Fibroblast of lung (primary cell): ENCODE results near the gene SRGAP1. TPM values are rescaled to one million over a fixed set of nuclear protein-coding genes. Genes with fewer than 3 reads are reported as not detected.
"Not testable (repeated sequence)": the region's sequence is repeated elsewhere in the genome, so short reads cannot be mapped to it uniquely, and the experiment has no call there.

Source experiments
- DNase-seq, 2 donors: peaks; one replicate each; pipeline versions ENCODE4 v3.0.0 to v3.0.0-alpha.2; 2010; ENCODE audit warnings: low read depth in 2 of 2
- H2AFZ ChIP-seq: 2 replicates; pipeline ENCODE4 v1.5.1; 2012; ENCODE audit warnings: low read length, control low read depth, inconsistent platforms
- H3K27ac ChIP-seq: 2 replicates; pipeline ENCODE4 v1.5.1; 2011; ENCODE audit warnings: low read length, control low read depth; ENCODE audit not compliant: insufficient read depth
- H3K27me3 ChIP-seq: 2 replicates; pipeline ENCODE4 v1.5.1; 2011; ENCODE audit warnings: mild to moderate bottlenecking, low read length; ENCODE audit not compliant: control insufficient read depth, insufficient read depth
- H3K36me3 ChIP-seq: 2 replicates; pipeline ENCODE4 v1.5.1; 2011; ENCODE audit warnings: low read length; ENCODE audit not compliant: control insufficient read depth, insufficient read depth
- H3K4me1 ChIP-seq: 2 replicates; pipeline ENCODE4 v1.5.1; 2011; ENCODE audit warnings: low read length; ENCODE audit not compliant: control insufficient read depth, insufficient read depth; ENCODE audit errors: extremely low read depth
- H3K4me2 ChIP-seq: 2 replicates; pipeline ENCODE4 v1.5.1; 2011; ENCODE audit warnings: low read length, control low read depth; ENCODE audit not compliant: insufficient read depth; ENCODE audit errors: extremely low read depth
- H3K4me3 ChIP-seq, 4 experiments: fragments of 200-600 bp in 1 of 4; sonication (generic) in 1 of 4; replicated peaks in 1 of 4; 2 replicates each; pipeline ENCODE4 v1.5.1; 2011 to 2016; ENCODE audit warnings: low read length in 4 of 4, low read depth in 3 of 4, mild to moderate bottlenecking in 3 of 4, control low read depth in 2 of 4, inconsistent platforms in 1 of 4, mixed read lengths in 1 of 4; ENCODE audit not compliant: insufficient read depth in 1 of 4; ENCODE audit errors: control extremely low read depth in 1 of 4
- H3K79me2 ChIP-seq: 2 replicates; pipeline ENCODE4 v1.5.1; 2012; ENCODE audit warnings: mild to moderate bottlenecking, low read length, inconsistent platforms; ENCODE audit not compliant: control insufficient read depth, insufficient read depth
- H3K9ac ChIP-seq: 2 replicates; pipeline ENCODE4 v1.5.1; 2011; ENCODE audit warnings: mild to moderate bottlenecking, low read length, control low read depth; ENCODE audit not compliant: insufficient read depth
- H3K9me3 ChIP-seq: 2 replicates; pipeline ENCODE4 v1.5.1; 2012; ENCODE audit warnings: low read depth, low read length; ENCODE audit not compliant: control insufficient read depth, insufficient read depth
- H4K20me1 ChIP-seq: 2 replicates; pipeline ENCODE4 v1.5.1; 2011; ENCODE audit warnings: low read length; ENCODE audit not compliant: control insufficient read depth, insufficient read depth; ENCODE audit errors: extremely low read depth
- CTCF ChIP-seq, 2 donors: IDR thresholded peaks in 1 of 2; conservative IDR thresholded peaks in 1 of 2; 1 replicate in 1 of 2; 2 replicates in 1 of 2; pipeline ENCODE4 v1.5.1; 2011 to 2012; ENCODE audit warnings: low read length in 2 of 2, control low read depth in 1 of 2, inconsistent platforms in 1 of 2, low read depth in 1 of 2, mild to moderate bottlenecking in 1 of 2
- EZH2 ChIP-seq: IDR thresholded peaks from 2 replicates; pipeline ENCODE4 v1.5.1; 2012; ENCODE audit warnings: low read length, control low read depth, mild to moderate bottlenecking; ENCODE audit errors: missing control alignments
- polyA plus RNA-seq, 2 donors: library from polyadenylated mRNA; depleted of rRNA in 1 of 2; stranded (reverse) in 1 of 2; unstranded in 1 of 2; fragments of >200 nt; gene quantifications; 2 replicates each; pipeline ENCODE4 v1.2.1, GENCODE V29; 2011 to 2012; ENCODE audit warnings: missing spikeins in 1 of 2
- total RNA-seq: library from RNA; depleted of rRNA; stranded (reverse); fragments of >200 nt; gene quantifications from 2 replicates; pipeline ENCODE4 v1.2.1, GENCODE V29; 2014

Gene SRGAP1
- total and polyA plus RNA-seq, 2 donors (not counting 1 experiment from before 2014, with no cell fraction given), result 18.9 to 30.2 TPM

GRCh38 chr12:64132672-64133071 lies 288.2 kb downstream of the SRGAP1 start:
- not testable (repeated sequence) for H2AFZ ChIP-seq, DNase-seq, H3K9ac ChIP-seq, H4K20me1 ChIP-seq, H3K36me3 ChIP-seq, H3K4me3 ChIP-seq, H3K9me3 ChIP-seq, H3K79me2 ChIP-seq, H3K27me3 ChIP-seq, H3K4me1 ChIP-seq, H3K27ac ChIP-seq, H3K4me2 ChIP-seq

- Histone ChIP-seq H2AFZ (no peak overlapping the region), H3K4me1 (no peaks in the 10 kb centered on the region), H3K4me3 (no peak overlapping the region), H4K20me1 (no peaks in the 10 kb centered on the region), H3K9ac (no peak overlapping the region), H3K4me2 (no peak overlapping the region), H3K36me3 (no peaks in the 10 kb centered on the region), H3K79me2 (peaks cover 2% of the 10 kb centered on the region), H3K27ac (no peak overlapping the region), H3K9me3 (peaks cover 2% of the 10 kb centered on the region), H3K27me3 (no peaks in the 10 kb centered on the region)
- no peak for DNase-seq
- no peak for TF ChIP-seq EZH2
- no peak for TF ChIP-seq CTCF (conservative IDR thresholded peaks at IDR 0.05 in 1 of 2, IDR thresholded peaks at IDR 0.05 in 1 of 2; ENCODE audit: low read depth in 1 of 2, low read length in 2 of 2)
Measured at GRCh38 chr12:64137117-64137516, 292.6 kb downstream of the SRGAP1 start.

DNA sequence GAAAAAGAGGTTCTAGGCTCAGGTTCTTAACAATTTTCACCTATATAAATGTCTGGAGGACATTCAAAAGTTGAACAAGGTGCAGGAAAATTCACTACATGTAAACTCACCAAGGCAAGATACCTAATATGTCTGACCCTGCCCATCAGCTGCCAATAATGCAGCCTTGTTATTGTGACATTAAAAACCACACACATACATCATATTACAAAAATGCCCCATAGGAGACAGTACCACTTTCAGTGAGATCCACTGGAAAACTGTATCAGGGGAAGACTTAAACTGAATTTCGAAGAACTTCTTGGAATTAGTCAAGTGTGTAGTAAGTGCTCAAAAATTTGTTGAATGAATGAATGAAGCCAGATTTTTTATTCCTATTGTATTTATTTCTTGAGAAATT lies 294.5 kb downstream of the SRGAP1 start:
- H3K4me2 ChIP-seq, result no peak overlapping the region
- no peak overlapping the region for H3K27ac ChIP-seq
- no peaks in the 10 kb centered on the region for H4K20me1 ChIP-seq
- no peak overlapping the region for H2AFZ ChIP-seq
- H3K4me1 ChIP-seq, result no peaks in the 10 kb centered on the region
- H3K9ac ChIP-seq, result no peak overlapping the region
- no peak for DNase-seq
- H3K4me3 ChIP-seq, result no peak overlapping the region
- no peaks in the 10 kb centered on the region for H3K9me3 ChIP-seq
- peaks cover 6% of the 10 kb centered on the region for H3K36me3 ChIP-seq
- H3K79me2 ChIP-seq, result peaks cover 2% of the 10 kb centered on the region
- TF ChIP-seq CTCF (conservative IDR thresholded peaks at IDR 0.05 in 1 of 2, IDR thresholded peaks at IDR 0.05 in 1 of 2; ENCODE audit: low read depth in 1 of 2, low read length in 2 of 2) (no peak), EZH2 (no peak)
- no peaks in the 10 kb centered on the region for H3K27me3 ChIP-seq
